ENCODE data around the gene PMIS2.

GRCh38 chr19:35561436-35561835, 24.5 kb upstream of the PMIS2 start:
- TF ChIP-seq YY1 (tag by site-specific recombination; IDR thresholded peaks at IDR 0.05) = no peak
- no peak for TF ChIP-seq ZSCAN5A (tag by site-specific recombination; IDR thresholded peaks at IDR 0.05)
- TF ChIP-seq ZNF747 (tag by site-specific recombination; IDR thresholded peaks at IDR 0.05) = no peak
- no peak for TF ChIP-seq YY2 (tag by site-specific recombination; IDR thresholded peaks at IDR 0.05)
- no peak for TF ChIP-seq ZNF416 (tag by site-specific recombination; IDR thresholded peaks at IDR 0.05)
- no peak for TF ChIP-seq TCF7L2 (IDR thresholded peaks at IDR 0.05; ENCODE audit: borderline replicate concordance, low read depth, low read length)
- no peak for TF ChIP-seq ZNF10 (tag by site-specific recombination; IDR thresholded peaks at IDR 0.05)
- TF ChIP-seq ZNF138 (tag by site-specific recombination; IDR thresholded peaks at IDR 0.05; ENCODE audit: borderline replicate concordance) = no peak
